ENCODE measurements around the gene MED19. TPM values are rescaled to one million over a fixed set of nuclear protein-coding genes. Genes with fewer than 3 reads are reported as not detected.

Gene MED19, protein sequence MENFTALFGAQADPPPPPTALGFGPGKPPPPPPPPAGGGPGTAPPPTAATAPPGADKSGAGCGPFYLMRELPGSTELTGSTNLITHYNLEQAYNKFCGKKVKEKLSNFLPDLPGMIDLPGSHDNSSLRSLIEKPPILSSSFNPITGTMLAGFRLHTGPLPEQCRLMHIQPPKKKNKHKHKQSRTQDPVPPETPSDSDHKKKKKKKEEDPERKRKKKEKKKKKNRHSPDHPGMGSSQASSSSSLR
- total RNA-seq (10 to 100 TPM; 16.6 to 18.1 TPM), total RNA-seq (17.3 to 21.1 reads per million in 2 donors)

DNA sequence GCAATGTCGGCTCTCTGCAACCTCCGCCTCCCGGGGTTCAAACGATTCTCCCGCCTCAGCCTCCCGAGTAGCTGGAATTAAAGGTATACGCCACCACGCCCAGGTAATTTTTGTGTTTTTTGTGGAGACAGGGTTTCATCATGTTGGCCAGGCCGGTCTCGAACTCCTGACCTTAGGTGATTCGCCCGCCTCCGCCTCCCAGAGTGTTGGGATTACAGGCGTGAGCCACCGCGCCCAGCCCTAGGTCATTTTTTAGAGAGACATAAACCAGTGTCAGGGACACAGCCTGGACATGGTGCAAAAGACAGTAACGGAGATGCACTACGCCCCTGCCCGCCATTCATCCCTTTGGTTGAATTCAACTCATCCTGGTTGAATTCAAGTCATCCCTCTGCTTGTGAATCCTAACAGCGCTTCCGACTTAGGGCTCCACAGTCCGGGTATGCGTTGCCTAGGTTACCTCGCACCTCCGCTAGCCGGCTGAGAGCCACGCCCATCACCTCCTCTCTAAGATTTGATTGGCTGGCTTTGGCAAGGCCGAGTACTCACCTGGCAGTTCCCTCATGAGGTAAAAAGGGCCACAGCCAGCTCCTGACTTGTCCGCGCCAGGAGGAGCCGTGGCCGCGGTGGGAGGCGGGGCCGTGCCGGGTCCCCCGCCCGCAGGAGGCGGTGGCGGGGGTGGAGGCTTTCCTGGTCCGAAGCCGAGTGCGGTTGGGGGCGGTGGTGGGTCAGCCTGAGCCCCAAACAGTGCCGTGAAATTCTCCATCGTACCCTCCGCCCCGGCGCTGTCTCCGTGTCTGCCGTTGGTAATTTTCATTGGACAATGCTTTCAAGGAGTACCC is at the start of gene MED19:
Gene MED19 (minus strand): TSS at position 802 of the 842 bp plus-strand sequence. CDS start 36 bp downstream, at position 766.
- H3K4me1 Mint-ChIP-seq = peaks cover 36% of the 10 kb centered on the region

DNA sequence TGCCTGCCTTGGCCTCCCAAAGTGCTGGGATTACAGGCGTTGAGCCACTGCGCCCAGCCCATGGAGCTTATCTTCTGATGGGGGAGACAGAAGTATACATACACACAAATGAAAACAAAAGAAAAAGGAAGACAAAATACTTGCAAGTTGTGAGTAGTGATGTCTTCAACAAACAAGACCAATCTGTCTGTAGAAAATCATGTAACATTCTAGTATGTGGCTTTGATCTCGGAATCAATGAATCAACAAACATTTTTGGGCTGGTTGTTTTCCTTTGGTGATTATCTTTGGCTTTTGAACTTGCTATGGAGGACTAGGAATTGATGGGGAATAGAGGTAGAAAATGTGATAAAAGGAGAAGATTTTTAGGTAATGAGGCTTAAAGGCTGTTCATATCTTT is 46.2 kb upstream of the MED19 start:
- Mint-ChIP-seq H3K4me1 (peaks cover 9% of the 10 kb centered on the region), H3K27ac (no peak overlapping the region), H3K36me3 (ENCODE audit: low read depth) (no peaks in the 10 kb centered on the region), H3K27me3 (no peaks in the 10 kb centered on the region), H3K4me3 (no peak overlapping the region)
- no peak for ATAC-seq
- no peak for DNase-seq
- H3K9me3 ChIP-seq (ENCODE audit: control insufficient read depth, low read length, poor library complexity, severe bottlenecking) = no peaks in the 10 kb centered on the region

More for the DNA sequence above, at the start of gene MED19:
- no peaks in the 10 kb centered on the region for H3K27me3 Mint-ChIP-seq
- peak within 1 kb of the TSS; percentile 95 for H3K4me3 Mint-ChIP-seq
- no peaks in the 10 kb centered on the region for H3K9me3 ChIP-seq (ENCODE audit: control insufficient read depth, low read length, poor library complexity, severe bottlenecking)
- peak; percentile 59 to 76 (median 62) for DNase-seq
- H3K36me3 Mint-ChIP-seq (ENCODE audit: low read depth) = peaks cover 4% of the 10 kb centered on the region
- H3K27ac Mint-ChIP-seq = peak within 1 kb of the TSS; percentile 96
- peak; percentile 59 for ATAC-seq

DNA sequence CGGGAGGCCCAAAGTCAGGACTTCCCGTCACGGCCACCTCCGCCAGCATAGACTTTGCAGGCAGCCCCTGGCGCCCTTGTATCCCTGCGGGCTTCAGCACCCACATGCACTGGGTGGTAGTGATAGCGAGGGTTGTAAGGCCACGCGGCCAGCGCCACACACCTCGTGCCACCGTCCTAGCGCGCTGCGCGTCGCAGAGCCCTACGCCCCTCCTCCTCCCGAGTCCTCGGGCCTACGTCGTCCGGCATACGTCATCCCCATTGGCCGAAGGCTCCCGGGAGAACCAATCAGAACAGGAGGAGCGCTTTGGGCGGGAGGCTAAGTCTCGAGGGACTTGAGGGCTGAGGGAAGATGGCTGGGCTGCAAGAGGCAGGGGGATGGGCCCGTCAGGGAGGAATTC is 40.9 kb upstream of the MED19 start:
- DNase-seq (no peak), ATAC-seq (no peak)
- Mint-ChIP-seq H3K36me3 (ENCODE audit: low read depth) (peaks cover 2% of the 10 kb centered on the region), H3K27me3 (no peaks in the 10 kb centered on the region), H3K4me3 (no peak overlapping the region), H3K27ac (no peak overlapping the region), H3K4me1 (peaks cover 12% of the 10 kb centered on the region)
- no peaks in the 10 kb centered on the region for H3K9me3 ChIP-seq (ENCODE audit: control insufficient read depth, low read length, poor library complexity, severe bottlenecking)

DNA sequence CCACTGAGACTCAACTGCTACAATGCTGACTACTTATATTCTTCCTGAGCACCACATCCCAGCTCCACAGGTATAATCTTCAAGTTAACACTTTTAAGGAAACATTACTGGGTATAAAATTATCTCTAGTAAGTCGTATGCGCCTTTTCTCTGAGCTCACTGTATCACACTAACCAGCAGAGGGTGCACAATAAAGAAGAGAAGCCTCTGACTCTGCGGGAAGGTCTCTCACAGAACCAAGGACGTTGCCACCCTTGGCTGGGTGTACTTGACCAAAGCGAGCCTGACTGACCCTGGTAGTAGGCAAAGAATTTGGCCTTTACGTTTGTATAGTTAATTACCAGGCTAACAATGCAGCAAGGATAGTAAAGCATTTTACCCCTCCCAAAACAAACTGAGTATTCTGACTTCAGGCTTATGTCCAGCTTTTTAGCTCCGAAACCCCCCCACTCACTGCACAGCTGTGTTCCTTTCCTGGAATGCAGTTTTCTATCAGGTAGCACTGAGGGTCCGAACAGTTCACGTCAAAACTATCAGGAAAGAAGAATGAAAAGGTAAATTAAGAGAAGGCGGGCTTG is 39.8 kb upstream of the MED19 start, which contains the start of gene BTBD18:
Gene BTBD18 (minus strand): TSS at position 144 of the 578 bp plus-strand sequence. CDS start 631 bp downstream, outside the sequence.
- peaks cover 2% of the 10 kb centered on the region for H3K36me3 Mint-ChIP-seq (ENCODE audit: low read depth)
- ATAC-seq = peak; percentile 50
- no peaks in the 10 kb centered on the region for H3K9me3 ChIP-seq (ENCODE audit: control insufficient read depth, low read length, poor library complexity, severe bottlenecking)
- no peak within 1 kb of the TSS for H3K4me3 Mint-ChIP-seq
- DNase-seq = no peak
- H3K4me1 Mint-ChIP-seq = peaks cover 12% of the 10 kb centered on the region
- no peaks in the 10 kb centered on the region for H3K27me3 Mint-ChIP-seq
- H3K27ac Mint-ChIP-seq = peak within 1 kb of the TSS; percentile 27

DNA sequence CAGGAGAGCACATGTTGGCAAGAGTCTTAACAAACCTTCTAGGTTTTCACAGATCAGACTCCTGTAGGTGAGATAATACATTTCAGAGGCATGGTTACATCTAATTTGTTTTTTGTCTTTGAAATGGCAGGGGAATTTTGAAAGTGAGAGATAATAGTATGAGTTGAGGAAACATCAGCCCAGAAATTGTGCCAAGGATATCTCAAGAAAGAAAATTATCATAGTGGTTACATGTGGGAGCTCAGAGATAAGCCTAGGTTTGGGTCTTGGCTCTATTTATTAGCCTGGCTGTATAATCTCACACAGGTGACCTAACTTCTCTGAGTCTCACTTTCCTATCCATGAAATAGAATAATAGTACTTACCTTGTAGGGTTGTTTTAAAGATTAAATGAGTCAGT is 39.2 kb upstream of the MED19 start:
- H3K27me3 Mint-ChIP-seq = no peaks in the 10 kb centered on the region
- DNase-seq (no peak), ATAC-seq (no peak)
- no peaks in the 10 kb centered on the region for H3K9me3 ChIP-seq (ENCODE audit: control insufficient read depth, low read length, poor library complexity, severe bottlenecking)
- peaks cover 2% of the 10 kb centered on the region for H3K36me3 Mint-ChIP-seq (ENCODE audit: low read depth)
- H3K4me3 Mint-ChIP-seq = no peak overlapping the region
- H3K4me1 Mint-ChIP-seq = peaks cover 12% of the 10 kb centered on the region
- peak overlapping the region; percentile 27 for H3K27ac Mint-ChIP-seq

DNA sequence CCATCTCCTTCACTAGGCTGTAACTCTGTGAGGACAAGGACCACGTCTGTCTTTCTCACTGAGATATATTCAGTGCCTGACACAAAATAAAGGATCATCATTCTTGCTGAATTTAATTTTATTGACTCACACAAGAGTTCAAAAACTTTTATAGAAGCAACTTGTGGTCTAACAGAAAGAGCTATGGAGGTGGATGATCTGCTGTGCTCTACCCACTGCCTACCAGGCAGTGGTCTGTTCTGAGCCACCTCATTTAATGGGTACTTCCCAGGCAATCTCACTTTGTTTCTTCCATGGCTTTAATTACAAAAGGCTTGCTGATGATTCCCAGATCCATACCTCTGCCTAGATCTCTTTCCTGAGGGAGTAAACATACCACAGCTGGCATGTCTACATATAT is 34.9 kb upstream of the MED19 start:
- Mint-ChIP-seq H3K4me3 (no peak overlapping the region), H3K4me1 (peaks cover 22% of the 10 kb centered on the region), H3K27me3 (no peaks in the 10 kb centered on the region), H3K36me3 (ENCODE audit: low read depth) (peaks cover 2% of the 10 kb centered on the region), H3K27ac (peak overlapping the region; percentile 66)
- no peak for ATAC-seq
- H3K9me3 ChIP-seq (ENCODE audit: control insufficient read depth, low read length, poor library complexity, severe bottlenecking) = no peaks in the 10 kb centered on the region
- DNase-seq = no peak

DNA sequence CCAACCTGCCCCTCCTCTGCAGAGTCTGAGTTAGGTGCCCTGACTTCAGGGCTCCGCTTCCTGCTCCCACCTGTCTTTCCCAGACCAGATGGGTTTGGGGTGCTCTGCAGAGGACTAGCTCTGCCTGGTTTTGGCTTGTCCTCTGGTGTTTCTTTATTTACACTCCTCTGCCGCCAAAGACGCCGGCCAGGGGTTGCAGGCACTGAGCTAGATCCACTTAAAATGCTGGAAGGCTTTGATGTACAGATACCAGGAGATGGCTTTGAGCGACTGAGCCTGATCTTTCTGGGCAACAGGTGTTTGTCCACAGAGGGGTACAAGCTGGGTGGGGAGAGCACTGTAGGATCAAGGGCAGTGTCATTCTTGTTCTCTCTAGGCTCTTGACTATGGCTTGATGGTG is 33.2 kb upstream of the MED19 start:
- H3K9me3 ChIP-seq (ENCODE audit: control insufficient read depth, low read length, poor library complexity, severe bottlenecking) = no peaks in the 10 kb centered on the region
- no peak overlapping the region for H3K4me3 Mint-ChIP-seq
- H3K4me1 Mint-ChIP-seq = peaks cover 24% of the 10 kb centered on the region
- DNase-seq (no peak), ATAC-seq (no peak)
- peaks cover 2% of the 10 kb centered on the region for H3K36me3 Mint-ChIP-seq (ENCODE audit: low read depth)
- H3K27ac Mint-ChIP-seq = no peak overlapping the region
- H3K27me3 Mint-ChIP-seq = no peaks in the 10 kb centered on the region

DNA sequence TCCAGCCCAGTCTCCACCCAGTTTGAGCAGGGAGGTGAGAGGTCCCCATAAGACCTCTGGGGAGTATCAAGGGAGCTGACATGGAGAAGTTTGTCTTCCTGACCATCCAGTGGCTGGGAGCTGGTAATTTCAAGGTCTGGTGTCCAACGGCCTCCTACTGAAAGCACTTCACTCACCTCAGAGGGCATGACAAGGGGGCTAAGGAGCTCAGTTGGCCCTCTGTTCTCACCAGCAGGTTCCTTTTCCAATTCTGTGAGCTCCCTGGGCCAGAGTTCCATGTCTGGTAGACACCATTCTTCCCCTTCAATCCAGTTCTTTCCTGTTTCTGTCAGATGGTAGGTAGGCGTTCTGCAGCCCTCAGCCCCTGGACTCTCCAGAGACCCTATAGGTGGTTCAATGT is 32.3 kb upstream of the MED19 start:
- ATAC-seq (no peak), DNase-seq (no peak)
- peaks cover 2% of the 10 kb centered on the region for H3K36me3 Mint-ChIP-seq (ENCODE audit: low read depth)
- peaks cover 27% of the 10 kb centered on the region for H3K4me1 Mint-ChIP-seq
- H3K27me3 Mint-ChIP-seq = no peaks in the 10 kb centered on the region
- no peak overlapping the region for H3K4me3 Mint-ChIP-seq
- no peaks in the 10 kb centered on the region for H3K9me3 ChIP-seq (ENCODE audit: control insufficient read depth, low read length, poor library complexity, severe bottlenecking)
- peak overlapping the region; percentile 3 for H3K27ac Mint-ChIP-seq

DNA sequence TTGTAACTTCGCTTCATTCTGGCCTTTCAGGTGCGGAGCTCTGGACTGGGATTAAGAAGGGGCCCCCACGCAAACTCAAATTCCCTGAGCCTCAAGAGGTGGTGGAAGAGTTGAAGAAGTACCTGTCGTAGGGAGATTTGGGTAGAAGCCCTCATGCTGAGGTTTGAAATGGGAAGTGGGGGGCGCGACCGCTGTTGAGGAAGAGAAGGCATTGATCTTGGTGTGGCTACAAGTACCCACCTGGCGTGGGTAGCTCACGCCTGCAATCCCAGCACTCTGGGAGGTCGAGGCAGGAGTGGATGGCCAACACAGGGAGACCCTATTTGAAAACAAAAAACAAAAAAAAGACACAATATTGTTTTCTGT is 30.1 kb upstream of the MED19 start:
- no peaks in the 10 kb centered on the region for H3K27me3 Mint-ChIP-seq
- DNase-seq = no peak
- ATAC-seq = no peak
- no peaks in the 10 kb centered on the region for H3K9me3 ChIP-seq (ENCODE audit: control insufficient read depth, low read length, poor library complexity, severe bottlenecking)
- no peaks in the 10 kb centered on the region for H3K36me3 Mint-ChIP-seq (ENCODE audit: low read depth)
- H3K4me3 Mint-ChIP-seq = peak overlapping the region; percentile 98
- H3K27ac Mint-ChIP-seq = peak overlapping the region; percentile 97
- peaks cover 24% of the 10 kb centered on the region for H3K4me1 Mint-ChIP-seq

DNA sequence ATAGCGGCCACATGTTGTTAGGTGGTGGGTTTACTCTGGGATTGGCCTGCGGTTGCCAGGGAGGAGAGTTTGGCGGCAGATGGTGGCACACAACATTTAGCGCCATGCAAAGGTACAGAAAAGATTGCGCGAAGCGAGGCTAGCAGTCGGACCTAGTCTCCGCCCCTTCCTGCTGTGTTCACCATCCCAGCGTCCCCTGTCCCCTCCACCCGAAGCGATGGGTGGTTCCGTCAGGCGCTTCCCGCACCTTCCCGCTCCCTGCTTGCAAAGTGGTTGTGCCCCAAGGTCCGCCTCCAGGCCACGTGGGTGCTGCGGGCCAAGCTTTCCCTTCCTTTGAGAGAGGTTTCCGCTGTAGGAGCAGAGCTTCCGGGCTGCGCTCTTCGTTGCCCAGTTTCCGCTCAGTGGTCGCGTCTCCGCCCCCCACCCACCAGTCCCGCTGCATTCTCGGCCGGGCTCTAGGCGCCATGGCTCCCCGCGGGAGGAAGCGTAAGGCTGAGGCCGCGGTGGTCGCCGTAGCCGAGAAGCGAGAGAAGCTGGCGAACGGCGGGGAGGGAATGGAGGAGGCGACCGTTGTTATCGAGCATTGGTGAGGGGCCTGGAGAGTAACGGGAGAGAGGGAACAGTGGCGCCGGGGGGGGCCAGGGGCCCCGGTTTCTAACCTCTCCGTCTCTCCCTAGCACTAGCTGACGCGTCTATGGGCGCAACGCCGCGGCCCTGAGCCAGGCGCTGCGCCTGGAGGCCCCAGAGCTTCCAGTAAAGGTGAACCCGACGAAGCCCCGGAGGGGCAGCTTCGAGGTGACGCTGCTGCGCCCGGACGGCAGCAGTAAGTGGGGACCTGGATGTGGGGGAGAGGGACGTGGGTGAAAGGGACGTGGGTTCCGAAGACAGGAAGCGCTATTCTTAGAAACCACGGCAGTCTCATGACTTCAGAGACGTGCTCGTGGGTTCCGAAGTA is 29.4 kb upstream of the MED19 start, which contains the start of gene SELENOH:
Gene SELENOH (plus strand): TSS at position 360 of the 955 bp plus-strand sequence. CDS start 105 bp downstream, at position 465.
- ATAC-seq = peak; percentile 91
- peaks cover 24% of the 10 kb centered on the region for H3K4me1 Mint-ChIP-seq
- H3K36me3 Mint-ChIP-seq (ENCODE audit: low read depth) = no peaks in the 10 kb centered on the region
- no peaks in the 10 kb centered on the region for H3K9me3 ChIP-seq (ENCODE audit: control insufficient read depth, low read length, poor library complexity, severe bottlenecking)
- H3K4me3 Mint-ChIP-seq = peak within 1 kb of the TSS; percentile 98
- H3K27ac Mint-ChIP-seq = peak within 1 kb of the TSS; percentile 97
- peak; percentile 78 to 84 (median 83) for DNase-seq
- no peaks in the 10 kb centered on the region for H3K27me3 Mint-ChIP-seq

DNA sequence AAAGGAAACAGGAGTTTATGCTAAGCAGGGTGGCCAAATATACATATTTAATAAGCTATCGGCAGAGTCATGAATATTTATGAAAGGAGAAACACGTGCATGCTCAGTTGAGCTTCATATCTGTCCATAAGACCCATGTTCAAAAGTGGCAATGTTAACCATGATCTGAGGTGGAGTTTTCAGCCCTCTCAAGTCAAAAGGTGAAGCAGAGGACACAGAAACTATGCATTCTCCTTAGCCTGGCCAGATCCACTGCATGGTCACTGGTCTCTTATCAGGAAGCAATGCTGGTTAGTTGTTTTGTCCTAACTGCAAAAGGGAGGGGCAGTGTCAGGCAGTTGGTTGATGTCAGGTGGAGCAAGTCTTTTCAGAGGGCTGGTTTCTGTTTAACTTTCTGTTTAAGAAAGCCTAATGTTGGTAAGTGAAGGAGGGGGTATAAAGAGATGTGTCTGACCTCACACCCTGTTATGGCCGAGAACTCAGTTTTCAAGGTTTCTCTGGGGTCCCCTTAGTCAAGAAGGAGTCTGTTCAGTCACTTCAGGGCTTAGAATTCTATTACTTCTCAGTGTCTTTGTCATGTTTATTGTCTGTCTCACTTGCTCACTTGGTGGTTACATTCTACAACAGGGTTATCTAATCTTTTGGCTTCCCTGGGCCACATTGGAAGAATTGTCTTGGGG is 23.7 kb upstream of the MED19 start:
- Mint-ChIP-seq H3K27ac (peak overlapping the region; percentile 60), H3K27me3 (no peaks in the 10 kb centered on the region), H3K4me3 (no peak overlapping the region), H3K36me3 (ENCODE audit: low read depth) (no peaks in the 10 kb centered on the region), H3K4me1 (peaks cover 5% of the 10 kb centered on the region)
- no peak for ATAC-seq
- no peak for DNase-seq
- H3K9me3 ChIP-seq (ENCODE audit: control insufficient read depth, low read length, poor library complexity, severe bottlenecking) = no peaks in the 10 kb centered on the region

DNA sequence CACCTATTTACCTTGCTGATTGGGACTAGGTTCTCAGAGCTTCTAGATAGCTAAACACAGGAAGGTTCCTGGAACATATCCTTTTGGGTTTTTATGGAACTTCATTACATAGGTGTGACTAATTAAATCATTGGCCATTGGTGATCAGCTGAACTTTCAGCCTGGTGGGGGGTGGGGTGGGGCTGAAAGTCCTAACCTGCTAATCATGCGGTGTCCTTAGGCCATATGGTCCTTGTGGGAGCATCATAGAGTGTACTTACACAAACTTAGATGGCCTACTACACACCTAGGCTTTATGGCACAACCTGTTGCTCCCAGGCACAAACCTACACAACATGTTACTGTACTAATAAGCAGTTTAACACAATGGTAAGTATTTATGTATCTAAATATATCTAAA is 20.6 kb upstream of the MED19 start:
- Mint-ChIP-seq H3K4me1 (peaks cover 4% of the 10 kb centered on the region), H3K4me3 (no peak overlapping the region), H3K27me3 (no peaks in the 10 kb centered on the region), H3K36me3 (ENCODE audit: low read depth) (no peaks in the 10 kb centered on the region), H3K27ac (no peak overlapping the region)
- H3K9me3 ChIP-seq (ENCODE audit: control insufficient read depth, low read length, poor library complexity, severe bottlenecking) = no peaks in the 10 kb centered on the region
- ATAC-seq = no peak
- no peak for DNase-seq

Data from T-helper 17 cell (primary cell).